HG02885 (cell line): Measurements from ENCODE around the gene NPHP4.

Experiments
- ATAC-seq: cut with Tn5 transposase; IDR thresholded peaks from one replicate; pipeline ENCODE4 v1.9.1; 2021; ENCODE audit warnings: mild to moderate bottlenecking; ENCODE audit not compliant: unreplicated experiment, poor library complexity

NPHP4 gene

GRCh38 chr1:5826601-5827000, 165.6 kb downstream of the NPHP4 start:
- no peak for ATAC-seq

GRCh38 chr1:5822726-5823125, 169.5 kb downstream of the NPHP4 start:
- ATAC-seq = no peak

GRCh38 chr1:5822266-5822665, 170.0 kb downstream of the NPHP4 start:
- ATAC-seq = no peak

DNA sequence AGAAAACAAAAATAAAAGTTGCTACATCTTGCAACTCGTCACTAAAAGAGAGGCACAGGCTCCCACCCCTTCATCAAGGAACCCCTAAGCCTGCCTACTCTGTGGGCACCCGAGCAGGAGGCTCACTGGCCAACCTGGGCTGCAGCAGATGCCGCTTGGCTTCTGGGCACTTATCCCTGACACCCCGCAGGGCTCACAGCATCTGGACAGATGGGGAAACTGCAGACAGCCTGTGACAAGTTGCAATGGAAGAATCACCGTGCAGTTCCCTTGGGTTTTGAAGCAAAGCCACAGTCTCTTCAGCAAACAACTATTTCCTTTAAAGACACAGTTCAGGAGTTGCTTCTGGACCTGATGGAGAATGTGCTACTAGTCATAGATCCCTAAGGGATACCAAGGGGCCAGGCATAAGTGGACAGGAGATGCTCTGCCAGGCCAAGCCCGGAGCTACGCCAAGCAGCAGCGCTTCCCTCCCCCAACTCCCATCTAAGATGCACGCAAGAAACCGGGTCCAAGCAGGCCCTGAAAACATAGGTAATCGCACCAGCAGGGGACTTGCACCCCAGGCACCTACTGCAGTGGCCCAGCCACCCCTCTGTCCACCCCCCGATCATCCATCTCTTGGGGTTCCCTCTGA, 170.6 kb downstream of the NPHP4 start:
- no peak for ATAC-seq

GRCh38 chr1:5820026-5820421, 172.2 kb downstream of the NPHP4 start:
- no peak for ATAC-seq

GRCh38 chr1:5819391-5820025, 172.7 kb downstream of the NPHP4 start:
- ATAC-seq = no peak

- no peak for ATAC-seq
Measured at GRCh38 chr1:5818755-5819154, 173.5 kb downstream of the NPHP4 start.

- ATAC-seq = no peak
Measured at GRCh38 chr1:5815716-5816115, 176.5 kb downstream of the NPHP4 start.

GRCh38 chr1:5815211-5815610, 177.0 kb downstream of the NPHP4 start:
- no peak for ATAC-seq

- ATAC-seq = no peak
Measured at GRCh38 chr1:5814046-5814619, 178.1 kb downstream of the NPHP4 start.

DNA sequence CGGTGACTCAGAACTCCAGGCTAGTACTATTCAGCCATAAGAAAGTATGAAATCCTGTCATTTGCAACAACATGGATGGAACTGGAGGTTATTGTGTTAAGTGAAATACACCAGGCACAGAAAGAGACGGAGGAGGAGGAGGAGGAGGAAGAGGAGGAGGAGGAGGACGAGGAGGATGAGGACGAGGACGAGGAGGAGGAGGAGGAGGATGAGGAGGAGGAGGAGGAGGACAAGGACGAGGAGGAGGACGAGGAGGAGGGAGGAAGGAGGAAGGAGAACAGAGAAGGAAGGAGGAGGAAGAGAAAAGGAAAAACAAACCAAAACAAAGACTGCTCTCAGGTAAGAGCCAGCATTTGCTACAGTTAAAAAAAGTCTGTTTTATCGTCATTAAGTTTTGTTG, 178.7 kb downstream of the NPHP4 start:
- no peak for ATAC-seq
